Measurements from ENCODE around the gene PROM1.

DNA sequence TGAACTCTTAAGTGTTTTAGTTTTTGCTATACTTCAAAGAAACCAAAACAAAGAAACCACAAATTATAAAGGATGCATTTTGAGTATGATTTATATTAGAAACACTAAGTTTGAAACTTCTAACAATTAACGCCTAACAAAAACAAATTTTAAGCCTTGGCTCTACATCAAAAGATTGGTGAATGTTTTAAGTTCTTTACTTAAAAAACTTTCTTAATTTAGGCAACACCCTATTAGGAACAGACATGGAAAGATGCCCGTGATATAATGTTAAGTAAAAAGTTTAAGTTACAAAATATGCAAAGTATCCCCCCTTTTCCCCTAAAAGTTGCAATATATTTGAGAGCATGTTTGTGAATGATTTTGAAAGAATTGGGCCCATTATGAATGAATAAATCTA is 21.2 kb downstream of the PROM1 start:
- TF ChIP-seq, protein P1, sequence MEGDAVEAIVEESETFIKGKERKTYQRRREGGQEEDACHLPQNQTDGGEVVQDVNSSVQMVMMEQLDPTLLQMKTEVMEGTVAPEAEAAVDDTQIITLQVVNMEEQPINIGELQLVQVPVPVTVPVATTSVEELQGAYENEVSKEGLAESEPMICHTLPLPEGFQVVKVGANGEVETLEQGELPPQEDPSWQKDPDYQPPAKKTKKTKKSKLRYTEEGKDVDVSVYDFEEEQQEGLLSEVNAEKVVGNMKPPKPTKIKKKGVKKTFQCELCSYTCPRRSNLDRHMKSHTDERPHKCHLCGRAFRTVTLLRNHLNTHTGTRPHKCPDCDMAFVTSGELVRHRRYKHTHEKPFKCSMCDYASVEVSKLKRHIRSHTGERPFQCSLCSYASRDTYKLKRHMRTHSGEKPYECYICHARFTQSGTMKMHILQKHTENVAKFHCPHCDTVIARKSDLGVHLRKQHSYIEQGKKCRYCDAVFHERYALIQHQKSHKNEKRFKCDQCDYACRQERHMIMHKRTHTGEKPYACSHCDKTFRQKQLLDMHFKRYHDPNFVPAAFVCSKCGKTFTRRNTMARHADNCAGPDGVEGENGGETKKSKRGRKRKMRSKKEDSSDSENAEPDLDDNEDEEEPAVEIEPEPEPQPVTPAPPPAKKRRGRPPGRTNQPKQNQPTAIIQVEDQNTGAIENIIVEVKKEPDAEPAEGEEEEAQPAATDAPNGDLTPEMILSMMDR (conservative IDR thresholded peaks at IDR 0.05; ENCODE audit: low read depth, low read length) = no peak
- TF ChIP-seq POLR2A (IDR thresholded peaks at IDR 0.05; ENCODE audit: low read depth, low read length) = no peak
- no peak for TF ChIP-seq MAFK (IDR thresholded peaks at IDR 0.05; ENCODE audit: low read depth, low read length)
- TF ChIP-seq RAD21 (IDR thresholded peaks at IDR 0.05; ENCODE audit: low read length) = no peak
